K562 (cell line): ENCODE results near the gene TRERF1. TPM values are rescaled to one million over a fixed set of nuclear protein-coding genes. Genes with fewer than 3 reads are reported as not detected.

Source experiments
- ATAC-seq: fragments of 200-7000 bp; cut with Tn5 transposase; 3 replicates; pipeline ENCODE4 v1.9.1; 2020; ENCODE audit warnings: moderate library complexity
- BruUV-seq: library from RNA; stranded (reverse); fragments of 400-500 nt; replicated peaks from 2 replicates; lab custom pipeline; 2021; lab: Mats Ljungman, UMichigan
- CTCF ChIA-PET: fragments of 300-600 bp; formaldehyde crosslinking; extraction: SDS; loops from one replicate; lab custom pipeline; 2021; ENCODE audit warnings: low intra/inter-chr PET ratio; lab: Yijun Ruan, JAX
- POLR2A ChIA-PET: fragments of 300-600, 350-650 bp; sonication (Branson Sonifier 250); formaldehyde crosslinking; extraction: SDS; loops from one replicate; lab custom pipeline; 2021; ENCODE audit warnings: antibody characterized with exemption, inconsistent platforms; lab: Yijun Ruan, JAX
- DNase-seq, 4 experiments: peaks; one replicate each; pipeline versions ENCODE4 v3.0.0 to v3.0.0-alpha.2; 2011 to 2018; ENCODE audit warnings: low spot score in 3 of 4, mixed read lengths in 3 of 4; ENCODE audit errors: extremely low read depth in 1 of 4
- FAIRE-seq: peaks from 2 replicates; lab custom pipeline; 2011; peaks lifted over from hg19 to GRCh38; lab: Jason Lieb, UNC
- H2AFZ ChIP-seq: 2 replicates; pipeline ENCODE4 v1.6.0; 2011; ENCODE audit warnings: low read depth, low read length, control low read depth, inconsistent platforms
- H3K27ac ChIP-seq: fragments of 200-600 bp; 3 replicates; pipeline ENCODE4 v1.8.0; 2011; ENCODE audit warnings: low read depth, mild to moderate bottlenecking, control low read depth, inconsistent platforms, low read length, moderate library complexity, mixed read lengths; ENCODE audit errors: extremely low read depth
- H3K27me3 ChIP-seq, 2 experiments: fragments of 300-600 bp in 1 of 2; 2 replicates in 1 of 2; 3 replicates in 1 of 2; pipeline versions ENCODE4 v1.6.0 to v1.8.0; 2011; ENCODE audit warnings: inconsistent platforms in 2 of 2, low read length in 2 of 2, mild to moderate bottlenecking in 1 of 2, mixed read lengths in 1 of 2, moderate library complexity in 1 of 2; ENCODE audit not compliant: control insufficient read depth in 2 of 2, insufficient read depth in 2 of 2
- H3K36me3 ChIP-seq: fragments of 300-600 bp; 3 replicates; pipeline ENCODE4 v1.8.0; 2011; ENCODE audit warnings: mild to moderate bottlenecking, low read length, inconsistent platforms; ENCODE audit not compliant: control insufficient read depth, insufficient read depth
- H3K4me1 ChIP-seq, 2 experiments: fragments of 200-600 bp in 1 of 2; replicated peaks in 1 of 2; 2 replicates in 1 of 2; 3 replicates in 1 of 2; pipeline versions ENCODE4 v1.5.1 to v1.8.0; 2011; ENCODE audit warnings: inconsistent platforms in 2 of 2, low read length in 2 of 2, mild to moderate bottlenecking in 1 of 2, mixed read lengths in 1 of 2, moderate library complexity in 1 of 2; ENCODE audit not compliant: control insufficient read depth in 2 of 2, insufficient read depth in 2 of 2
- H3K4me2 ChIP-seq: 2 replicates; pipeline ENCODE4 v1.6.1; 2011; ENCODE audit warnings: low read length, control low read depth, inconsistent platforms, mixed read lengths; ENCODE audit not compliant: insufficient read depth
- H3K4me3 ChIP-seq: fragments of 200-600 bp; sonication (generic), shearing (Covaris generic); 2 replicates; pipeline ENCODE4 v1.5.1; 2016; ENCODE audit warnings: control low read depth, inconsistent platforms
- H3K79me2 ChIP-seq: fragments of 200-600 bp; 3 replicates; pipeline ENCODE4 v1.8.0; 2011; ENCODE audit warnings: low read length, inconsistent platforms; ENCODE audit not compliant: control insufficient read depth, insufficient read depth
- H3K9ac ChIP-seq, 2 experiments: 2 replicates each; pipeline versions ENCODE4 v1.6.0 to v1.6.1; 2011; ENCODE audit warnings: low read depth in 2 of 2, low read length in 2 of 2, control low read depth in 1 of 2, inconsistent platforms in 1 of 2, mild to moderate bottlenecking in 1 of 2, mixed read lengths in 1 of 2; ENCODE audit not compliant: insufficient read depth in 1 of 2
- H3K9me1 ChIP-seq: one replicate; pipeline ENCODE4 v1.6.0; 2011; ENCODE audit warnings: inconsistent platforms, mild to moderate bottlenecking, low read length, moderate library complexity; ENCODE audit not compliant: control insufficient read depth, insufficient read depth
- H3K9me3 ChIP-seq: replicated peaks from 2 replicates; pipeline ENCODE4 v1.5.1; 2011; ENCODE audit warnings: low read depth, low read length, inconsistent platforms; ENCODE audit not compliant: control insufficient read depth, insufficient read depth
- H4K20me1 ChIP-seq: replicated peaks from 2 replicates; pipeline ENCODE4 v1.6.1; 2011; ENCODE audit warnings: low read length, inconsistent platforms, mixed read lengths; ENCODE audit not compliant: control insufficient read depth, insufficient read depth
- ETS1 ChIP-seq: conservative IDR thresholded peaks from 2 replicates; pipeline ENCODE4 v1.6.1; 2011; ENCODE audit warnings: low read depth, mild to moderate bottlenecking, low read length; ENCODE audit not compliant: control insufficient read depth
- HMGXB4 ChIP-seq: sonication (generic); formaldehyde crosslinking; IDR thresholded peaks from 2 replicates; pipeline ENCODE4 v1.8.1; 2023; ENCODE audit warnings: mild to moderate bottlenecking, missing genetic modification reagents
- LARP7 ChIP-seq: fragments of 450-650 bp; IDR thresholded peaks from 2 replicates; pipeline ENCODE4 v1.6.1; 2016
- SMAD3 ChIP-seq: fragments of 450-650 bp; formaldehyde crosslinking; conservative IDR thresholded peaks from 2 replicates; pipeline ENCODE4 v1.4.0; 2020; ENCODE audit warnings: mild to moderate bottlenecking
- WGBS: fragments of 100-300 bp; shearing (Covaris generic); methylation state at CpG from one replicate; pipeline ENCODE4 v1.1.6; 2016; ENCODE audit warnings: low coverage, mixed read lengths; ENCODE audit not compliant: insufficient coverage; ENCODE audit errors: missing lambda C conversion rate; 5-methylcytosine and 5-hydroxymethylcytosine counted together
- in situ Hi-C: fragments of 300-500 bp; cut with MboI; formaldehyde crosslinking; loops from 4 replicates; pipeline ENCODE4 v1.15.0; 2018; ENCODE audit warnings: inconsistent platforms, mixed read lengths
- intact Hi-C: fragments of 100-400 bp; cut with micrococcal nuclease; formaldehyde crosslinking; loops from 2 replicates; pipeline ENCODE4 v1.14.2; 2022
- polyA plus RNA-seq, 8 experiments: library from polyadenylated mRNA; depleted of rRNA in 4 of 8; stranded (reverse) in 5 of 8; unstranded in 3 of 8; fragments of >200 nt; fragmentation: Nextera tagmentation in 2 of 8; fragmentation: Illumina TruSeq in 1 of 8; extraction: Ambion mirVana in 2 of 8; extraction: Trizol in 1 of 8; gene quantifications; 2 replicates each; pipeline versions ENCODE4 v1.2.1 to v1.2.3, GENCODE V29; 2011 to 2014; ENCODE audit warnings: inconsistent platforms in 1 of 8, missing spikeins in 1 of 8
- total RNA-seq, 7 experiments: library from RNA; depleted of rRNA in 6 of 7; stranded (reverse); fragments of >200 nt in 6 of 7; fragmentation: Illumina TruSeq in 2 of 7; extraction: Trizol in 2 of 7; gene quantifications; 2 replicates each; pipeline versions ENCODE4 v1.2.1 to v1.2.3, GENCODE V29; 2011 to 2021; ENCODE audit warnings: low replicate concordance in 1 of 7

TRERF1 gene
- total and polyA plus RNA-seq, 9 of the 15 experiments (the other 6 are each of a cell fraction or from before 2014, with no cell fraction given): 0.04 to 0.20 (median 0.07) TPM; not detected in 3

GRCh38 chr6:42211726-42212125 lies 240.0 kb downstream of the TRERF1 start:
- 97% methylated on average over 6 of the region's 6 CpGs for WGBS
- Histone ChIP-seq H3K9ac (no peak overlapping the region), H3K27ac (no peak overlapping the region), H3K36me3 (peaks cover 82% of the 10 kb centered on the region), H4K20me1 (no peaks in the 10 kb centered on the region), H3K9me1 (no peaks in the 10 kb centered on the region), H2AFZ (no peak overlapping the region), H3K79me2 (peaks cover 37% of the 10 kb centered on the region), H3K4me1 (peaks cover 6 to 14% of the 10 kb centered on the region in 2 experiments; a peak in 4 of 5 replicates), H3K4me3 (no peak overlapping the region), H3K27me3 (no peaks in the 10 kb centered on the region), H3K9me3 (no peaks in the 10 kb centered on the region), H3K4me2 (no peak overlapping the region)
- no peak for FAIRE-seq
- ATAC-seq: no peak
- intact Hi-C loops (loop anchor here (2.0 to 10.0 kb wide), 2 partner anchors 79 to 107 kb away; no protein-coding TSS in a partner anchor), in situ Hi-C loops (no loop called here)
- ChIA-PET POLR2A (interaction anchor here (0.7 to 1.0 kb wide), 4 partner anchors 17 to 368 kb away, joined by 3 to 4 read pairs (median 4); partner anchors contain the start of gene GUCA1B), CTCF (interaction anchor here (0.6 kb wide), 1 partner anchor 69 kb away, joined by 3 read pairs; the partner anchor contains the start of gene C6orf132)
- TF ChIP-seq HMGXB4 (no peak), SMAD3 (CRISPR knock-in tag) (no peak), ETS1 (no peak), LARP7 (no peak)
- DNase-seq: no peak
- BruUV-seq: no TSS peak
